GM19395 (cell line): ENCODE measurements around the gene LIMS2.

ENCODE experiments used
- ATAC-seq: cut with Tn5 transposase; IDR thresholded peaks from one replicate; pipeline ENCODE4 v1.9.1; 2021; ENCODE audit warnings: mild to moderate bottlenecking, moderate library complexity; ENCODE audit not compliant: unreplicated experiment

Gene LIMS2

GRCh38 chr2:127623388-127624319, 51.7 kb downstream of the LIMS2 start:
- ATAC-seq = no peak

GRCh38 chr2:127622561-127623387, 52.6 kb downstream of the LIMS2 start:
- no peak for ATAC-seq

GRCh38 chr2:127621981-127622431, 53.3 kb downstream of the LIMS2 start:
- no peak for ATAC-seq

GRCh38 chr2:127620866-127621265, 54.5 kb downstream of the LIMS2 start:
- ATAC-seq = no peak

GRCh38 chr2:127619877-127620705, 55.2 kb downstream of the LIMS2 start:
- ATAC-seq = no peak

- no peak for ATAC-seq
These were observed 56.1 kb downstream of the LIMS2 start for GRCh38 chr2:127619203-127619590.

GRCh38 chr2:127618551-127619202, 56.7 kb downstream of the LIMS2 start:
- no peak for ATAC-seq

- no peak for ATAC-seq
These were observed 59.7 kb downstream of the LIMS2 start for GRCh38 chr2:127615511-127616166.

- ATAC-seq = no peak
These were observed 60.6 kb downstream of the LIMS2 start for GRCh38 chr2:127614731-127615130.

- ATAC-seq = no peak
These were observed 61.1 kb downstream of the LIMS2 start for GRCh38 chr2:127614246-127614645.

GRCh38 chr2:127612111-127612822, 63.1 kb downstream of the LIMS2 start:
- ATAC-seq = no peak

- no peak for ATAC-seq
These were observed 64.0 kb downstream of the LIMS2 start for GRCh38 chr2:127611076-127611925.

- no peak for ATAC-seq
These were observed 64.8 kb downstream of the LIMS2 start for GRCh38 chr2:127610561-127610960.

- ATAC-seq = no peak
These were observed 65.5 kb downstream of the LIMS2 start for GRCh38 chr2:127609818-127610217.

- no peak for ATAC-seq
These were observed 66.1 kb downstream of the LIMS2 start for GRCh38 chr2:127609031-127609751.

- ATAC-seq = no peak
These were observed 67.0 kb downstream of the LIMS2 start for GRCh38 chr2:127608061-127609030.
